GM13977 (cell line): Measurements from ENCODE around the gene RNF138.
"Not testable (repeated sequence)": the region's sequence is repeated elsewhere in the genome, so short reads cannot be mapped to it uniquely, and the experiment has no call there.

Experiments
- DNase-seq: peaks from one replicate; pipeline ENCODE4 v3.0.0; 2012; ENCODE audit warnings: low spot score
- in situ Hi-C: fragments of 300-500 bp; cut with MboI; formaldehyde crosslinking; loops from one replicate; pipeline ENCODE4 v1.12.0; 2022; ENCODE audit warnings: low sequenced_read_pairs, low pct_unique_long_range_greater_than_20kb, mixed read lengths, inconsistent platforms; ENCODE audit not compliant: unreplicated experiment
- TF ChIP-seq, protein P1 (sequence below): IDR thresholded peaks from 2 replicates; pipeline ENCODE4 v1.5.1; 2012; ENCODE audit warnings: mild to moderate bottlenecking, control low read depth; ENCODE audit not compliant: insufficient read depth; ENCODE audit errors: extremely low read depth, missing control alignments

Gene RNF138

GRCh38 chr18:32160547-32160946 is 68.9 kb downstream of the RNF138 start:
- in situ Hi-C loops: loop anchor here (10.0 kb wide), 1 partner anchor 394 kb away; no protein-coding TSS in a partner anchor
- no peak for DNase-seq
- TF ChIP-seq, protein P1, sequence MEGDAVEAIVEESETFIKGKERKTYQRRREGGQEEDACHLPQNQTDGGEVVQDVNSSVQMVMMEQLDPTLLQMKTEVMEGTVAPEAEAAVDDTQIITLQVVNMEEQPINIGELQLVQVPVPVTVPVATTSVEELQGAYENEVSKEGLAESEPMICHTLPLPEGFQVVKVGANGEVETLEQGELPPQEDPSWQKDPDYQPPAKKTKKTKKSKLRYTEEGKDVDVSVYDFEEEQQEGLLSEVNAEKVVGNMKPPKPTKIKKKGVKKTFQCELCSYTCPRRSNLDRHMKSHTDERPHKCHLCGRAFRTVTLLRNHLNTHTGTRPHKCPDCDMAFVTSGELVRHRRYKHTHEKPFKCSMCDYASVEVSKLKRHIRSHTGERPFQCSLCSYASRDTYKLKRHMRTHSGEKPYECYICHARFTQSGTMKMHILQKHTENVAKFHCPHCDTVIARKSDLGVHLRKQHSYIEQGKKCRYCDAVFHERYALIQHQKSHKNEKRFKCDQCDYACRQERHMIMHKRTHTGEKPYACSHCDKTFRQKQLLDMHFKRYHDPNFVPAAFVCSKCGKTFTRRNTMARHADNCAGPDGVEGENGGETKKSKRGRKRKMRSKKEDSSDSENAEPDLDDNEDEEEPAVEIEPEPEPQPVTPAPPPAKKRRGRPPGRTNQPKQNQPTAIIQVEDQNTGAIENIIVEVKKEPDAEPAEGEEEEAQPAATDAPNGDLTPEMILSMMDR: no peak

- no peak for DNase-seq
- in situ Hi-C loops: loop anchor here (10.0 kb wide), 1 partner anchor 387 kb away; no protein-coding TSS in a partner anchor
- TF ChIP-seq, protein P1: no peak
Observed at GRCh38 chr18:32167980-32168730, 76.5 kb downstream of the RNF138 start.

- TF ChIP-seq, protein P1: no peak
- DNase-seq: no peak
- in situ Hi-C loops: no loop called here
Observed at GRCh38 chr18:32173654-32174053, 82.0 kb downstream of the RNF138 start.

GRCh38 chr18:32174719-32175118 is 83.0 kb downstream of the RNF138 start:
- in situ Hi-C loops: no loop called here
- DNase-seq: no peak
- TF ChIP-seq, protein P1: no peak

DNA sequence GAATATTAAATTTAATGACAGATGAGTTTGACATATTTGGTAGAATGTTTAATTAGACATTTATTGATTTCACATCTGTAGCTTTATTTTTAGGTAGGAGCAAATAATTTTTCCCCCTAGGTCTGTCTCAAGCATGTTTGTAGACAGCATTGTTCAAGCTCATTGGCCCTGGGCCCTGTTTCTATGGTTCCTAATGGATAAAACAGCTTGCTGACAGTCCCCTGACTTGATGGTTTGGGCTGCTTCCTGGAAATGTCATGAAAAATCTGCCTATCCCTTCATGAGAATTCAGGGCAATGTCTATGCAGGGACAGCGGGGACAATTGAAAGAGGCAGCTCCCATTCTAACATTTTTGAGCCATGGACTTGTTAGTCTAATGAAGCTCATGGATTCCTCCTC is 83.6 kb downstream of the RNF138 start:
- in situ Hi-C loops: no loop called here
- no peak for DNase-seq
- TF ChIP-seq, protein P1: no peak

DNA sequence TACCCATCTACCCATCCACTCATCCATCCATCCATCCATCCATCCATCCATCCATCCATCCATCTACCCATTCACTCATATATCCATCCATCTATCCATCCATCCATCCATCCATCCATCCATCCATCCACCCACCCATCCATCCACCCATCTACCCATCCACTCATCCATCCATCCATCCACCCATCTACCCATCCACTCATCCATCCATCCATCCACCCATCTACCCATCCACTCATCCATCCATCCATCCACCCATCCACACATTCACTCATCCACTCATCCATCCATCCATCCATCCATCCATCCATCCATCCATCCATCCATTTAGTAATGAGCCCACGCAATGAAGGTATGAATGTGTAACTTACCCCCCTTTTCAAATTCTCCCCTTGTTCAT is 85.1 kb downstream of the RNF138 start:
- in situ Hi-C loops, DNase-seq: not testable (repeated sequence)

DNA sequence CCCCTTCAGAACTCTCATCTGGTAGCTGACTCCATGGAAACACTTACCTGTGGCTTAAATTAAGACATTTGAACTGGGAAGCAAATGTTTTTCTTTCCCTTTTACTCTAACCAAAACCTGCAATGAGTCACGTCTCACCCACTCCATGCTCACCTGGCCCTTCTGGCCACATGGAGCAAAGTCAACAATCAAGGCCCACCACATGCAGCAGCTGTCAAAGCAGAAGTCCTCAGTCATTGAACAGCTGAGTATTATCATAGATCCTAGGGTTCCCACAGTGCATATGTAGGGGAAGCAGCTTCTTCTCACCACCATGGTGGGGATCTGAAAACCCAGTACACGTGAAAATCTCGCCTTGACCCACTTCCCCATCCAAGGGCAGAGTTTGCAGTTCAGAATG is 85.9 kb downstream of the RNF138 start:
- TF ChIP-seq, protein P1: no peak
- no peak for DNase-seq
- in situ Hi-C loops: no loop called here
